DND-41 (cell line): Measurements from ENCODE around the gene OLAH.

ENCODE experiments used
- ATAC-seq: fragments of 200-7000 bp; cut with Tn5 transposase; 3 replicates; pipeline ENCODE4 v1.9.1; 2021; ENCODE audit warnings: low read depth; ENCODE audit not compliant: insufficient read depth
- DNase-seq: peaks from one replicate; pipeline ENCODE4 v3.0.0-alpha.2; 2020
- H2AFZ ChIP-seq: 2 replicates; pipeline ENCODE4 v1.6.0; 2012; ENCODE audit warnings: low read depth, low read length
- H3K27ac ChIP-seq: 2 replicates; pipeline ENCODE4 v1.5.1; 2012; ENCODE audit warnings: low read length, inconsistent platforms
- H3K27me3 ChIP-seq: fragments of 200-600 bp; sonication (generic); 2 replicates; pipeline ENCODE4 v1.6.0; 2012; ENCODE audit warnings: low read length, mild to moderate bottlenecking, inconsistent platforms; ENCODE audit not compliant: insufficient read depth, poor library complexity
- H3K36me3 ChIP-seq: 2 replicates; pipeline ENCODE4 v1.5.1; 2012; ENCODE audit warnings: low read length, inconsistent platforms; ENCODE audit not compliant: insufficient read depth
- H3K4me1 ChIP-seq: 2 replicates; pipeline ENCODE4 v1.5.1; 2012; ENCODE audit warnings: mild to moderate bottlenecking, low read length; ENCODE audit not compliant: insufficient read depth
- H3K4me2 ChIP-seq: 2 replicates; pipeline ENCODE4 v1.6.0; 2012; ENCODE audit warnings: mild to moderate bottlenecking, moderate library complexity, low read length, inconsistent platforms; ENCODE audit not compliant: insufficient read depth
- H3K4me3 ChIP-seq, 2 experiments: fragments of 200-600 bp in 1 of 2; shearing (Covaris generic) in 1 of 2; 2 replicates each; pipeline ENCODE4 v1.5.1; 2012 to 2016; ENCODE audit warnings: inconsistent platforms in 2 of 2, low read length in 2 of 2, mild to moderate bottlenecking in 2 of 2, low read depth in 1 of 2, moderate library complexity in 1 of 2
- H3K79me2 ChIP-seq: 2 replicates; pipeline ENCODE4 v1.6.0; 2012; ENCODE audit warnings: low read length, inconsistent platforms; ENCODE audit not compliant: insufficient read depth
- H3K9ac ChIP-seq: 2 replicates; pipeline ENCODE4 v1.6.0; 2012; ENCODE audit warnings: low read depth, mild to moderate bottlenecking, inconsistent platforms, low read length, moderate library complexity
- H3K9me3 ChIP-seq: 2 replicates; pipeline ENCODE4 v1.5.1; 2012; ENCODE audit warnings: low read length, moderate library complexity, mild to moderate bottlenecking, inconsistent platforms; ENCODE audit not compliant: insufficient read depth, severe bottlenecking
- H4K20me1 ChIP-seq: 2 replicates; pipeline ENCODE4 v1.6.0; 2012; ENCODE audit warnings: low read length; ENCODE audit not compliant: insufficient read depth
- CTCF ChIP-seq: IDR thresholded peaks from 2 replicates; pipeline ENCODE4 v1.5.1; 2012; ENCODE audit warnings: borderline replicate concordance, low read length, moderate library complexity, mild to moderate bottlenecking; ENCODE audit not compliant: poor library complexity, severe bottlenecking; ENCODE audit errors: extremely low read depth
- EZH2 ChIP-seq: IDR thresholded peaks from 3 replicates; pipeline ENCODE4 v1.6.1; 2012; ENCODE audit warnings: borderline replicate concordance, low read depth, mild to moderate bottlenecking, moderate library complexity, low read length, inconsistent platforms; ENCODE audit not compliant: severe bottlenecking

OLAH gene

GRCh38 chr10:15091418-15091817 is 47.7 kb downstream of the OLAH start:
- Histone ChIP-seq H4K20me1 (no peaks in the 10 kb centered on the region), H3K27ac (no peak overlapping the region), H3K9me3 (no peaks in the 10 kb centered on the region), H3K27me3 (no peaks in the 10 kb centered on the region), H3K79me2 (peaks cover 10% of the 10 kb centered on the region), H3K36me3 (no peaks in the 10 kb centered on the region), H3K4me3 (no peak overlapping the region), H2AFZ (no peak overlapping the region), H3K9ac (no peak overlapping the region), H3K4me1 (peaks cover 21% of the 10 kb centered on the region), H3K4me2 (no peak overlapping the region)
- ATAC-seq = no peak
- DNase-seq = no peak
- no peak for TF ChIP-seq EZH2
- TF ChIP-seq CTCF = no peak

- H3K27me3 ChIP-seq = no peaks in the 10 kb centered on the region
- no peaks in the 10 kb centered on the region for H4K20me1 ChIP-seq
- peaks cover 16% of the 10 kb centered on the region for H3K4me1 ChIP-seq
- no peak overlapping the region for H3K27ac ChIP-seq
- no peaks in the 10 kb centered on the region for H3K36me3 ChIP-seq
- peaks cover 9% of the 10 kb centered on the region for H3K79me2 ChIP-seq
- no peak overlapping the region for H3K9ac ChIP-seq
- DNase-seq (no peak), ATAC-seq (no peak)
- no peak overlapping the region for H2AFZ ChIP-seq
- H3K4me3 ChIP-seq = no peak overlapping the region
- H3K4me2 ChIP-seq = no peak overlapping the region
- no peaks in the 10 kb centered on the region for H3K9me3 ChIP-seq
- TF ChIP-seq CTCF = no peak
- no peak for TF ChIP-seq EZH2
These were observed 49.2 kb downstream of the OLAH start for GRCh38 chr10:15092855-15093408.

- Histone ChIP-seq H3K4me2 (peak overlapping the region; percentile 90), H3K4me1 (peaks cover 31% of the 10 kb centered on the region), H3K36me3 (peaks cover 15% of the 10 kb centered on the region), H3K79me2 (peaks cover 43% of the 10 kb centered on the region), H2AFZ (peak overlapping the region; percentile 88), H3K27ac (peak overlapping the region; percentile 89; the same call in 1 of the 2 replicates), H3K27me3 (no peaks in the 10 kb centered on the region), H3K9ac (peak overlapping the region; percentile 75), H3K9me3 (no peaks in the 10 kb centered on the region), H4K20me1 (peaks cover 10% of the 10 kb centered on the region), H3K4me3 (peak overlapping the region; percentile 57 to 70; a peak in 3 of 4 replicates)
- no peak for TF ChIP-seq EZH2
- TF ChIP-seq CTCF = no peak
- ATAC-seq = peak; percentile 45
- no peak for DNase-seq
These were observed 52.9 kb downstream of the OLAH start for GRCh38 chr10:15096661-15097010.
